ENCODE results near the gene ZNF837.
A peak's percentile ranks its signal among the peaks of the same experiment; 100 is the strongest.

Gene ZNF837

DNA sequence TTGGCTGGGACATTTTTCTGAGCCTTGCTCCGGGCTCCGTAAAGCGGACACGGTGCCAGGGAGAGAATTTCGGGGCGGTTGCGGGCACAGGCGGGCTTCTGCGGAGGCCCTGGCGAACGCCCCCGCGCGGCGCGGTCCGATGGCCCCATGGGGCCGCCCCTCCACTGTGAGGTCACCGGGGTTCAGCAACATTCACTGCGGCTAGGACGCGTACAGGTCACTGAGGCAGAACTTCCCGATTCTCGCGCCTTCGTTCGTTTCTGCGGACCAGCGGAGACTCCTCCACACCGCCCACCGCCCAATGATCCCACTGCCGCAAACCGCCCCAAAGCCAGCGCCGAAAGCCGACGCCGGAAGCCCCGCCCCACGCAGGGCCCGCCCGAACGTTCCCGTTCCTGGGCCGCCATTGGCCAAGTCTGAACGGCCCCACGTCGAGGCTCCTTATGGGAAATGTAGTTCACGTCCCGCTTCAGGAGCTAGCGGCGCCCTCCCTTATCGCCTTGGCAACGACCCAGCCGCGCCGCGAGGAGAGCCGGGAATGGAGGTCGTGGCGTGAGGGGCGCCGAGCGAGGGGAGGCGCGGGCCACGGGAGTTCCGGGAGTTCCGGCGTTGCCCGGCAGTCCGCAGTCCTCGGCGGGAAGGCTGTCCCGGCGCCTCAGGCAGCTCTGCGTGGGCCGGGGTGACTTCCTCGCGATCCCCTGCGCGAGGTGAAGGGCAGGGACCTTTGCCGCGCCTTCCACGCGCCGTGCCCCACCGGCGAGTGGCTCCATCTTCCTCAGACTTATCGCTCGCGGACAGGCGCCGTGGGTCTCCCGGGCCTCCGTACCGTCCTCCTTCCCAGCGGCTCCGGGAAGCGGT is 27.6 kb upstream of the ZNF837 start, which contains the start of gene ZNF584:
ZNF584 (plus strand) TSS at position 498 of the 858 bp plus-strand sequence. CDS start 499 bp downstream, outside the sequence.
- peaks cover 9% of the 10 kb centered on the region in 2 experiments; a peak in 2 of 3 replicates for H3K36me3 ChIP-seq (ENCODE audit: control insufficient read depth in 2 of 2, insufficient read depth in 1 of 2, low read length in 2 of 2)
- H3K9me3 ChIP-seq (ENCODE audit: control insufficient read depth, insufficient read depth, low read depth, low read length) = no peaks in the 10 kb centered on the region
- ChIA-PET POLR2A (interaction anchor here (0.6 to 3.2 kb wide), 41 partner anchors 8 to 727 kb away, joined by 3 to 27 read pairs (median 6); partner anchors contain the start of genes CHMP2A, ERVK3-1, RNF225 and RPS5), CTCF (interaction anchor here (0.5 to 0.8 kb wide), 4 partner anchors 29 to 174 kb away, joined by 3 to 5 read pairs (median 4); no protein-coding TSS in a partner anchor)
- peak within 1 kb of the TSS; percentile 76 for H3K27ac ChIP-seq (ENCODE audit: extremely low read depth, low read depth, low read length)
- H3K4me3 ChIP-seq (ENCODE audit: low read depth, low read length) = peak within 1 kb of the TSS; percentile 98
- H3K4me1 ChIP-seq (ENCODE audit: control insufficient read depth, insufficient read depth, low read length) = peaks cover 4% of the 10 kb centered on the region; the same call in 1 of the 2 replicates
- TF ChIP-seq ZNF473 (tag by site-specific recombination; IDR thresholded peaks at IDR 0.05) = no peak
- TF ChIP-seq ZNF776 (tag by site-specific recombination; IDR thresholded peaks at IDR 0.05; ENCODE audit: borderline replicate concordance) = no peak
- no peak for TF ChIP-seq MYNN (tag by site-specific recombination; IDR thresholded peaks at IDR 0.05; ENCODE audit: borderline replicate concordance)
- TF ChIP-seq ZNF221 (tag by site-specific recombination; IDR thresholded peaks at IDR 0.05; ENCODE audit: borderline replicate concordance) = no peak; the same call in 1 of the 2 replicates
- TF ChIP-seq ZNF18 (tag by site-specific recombination; IDR thresholded peaks at IDR 0.05) = no peak
- no peak for TF ChIP-seq ZNF362 (tag by site-specific recombination; IDR thresholded peaks at IDR 0.05)
- TF ChIP-seq ZFHX2 (tag by site-specific recombination; conservative IDR thresholded peaks at IDR 0.05) = peak; percentile 96
- no peak for TF ChIP-seq ZNF121 (tag by site-specific recombination; IDR thresholded peaks at IDR 0.05)
- no peak for TF ChIP-seq SETDB1 (IDR thresholded peaks at IDR 0.05; ENCODE audit: insufficient read length, low read length)
- TF ChIP-seq ZNF280D (tag by site-specific recombination; IDR thresholded peaks at IDR 0.05) = 0 out of 2 replicates have a peak, but pooled peaks have one; percentile 36
- TF ChIP-seq ZFP3 (tag by site-specific recombination; IDR thresholded peaks at IDR 0.05; ENCODE audit: low read depth) = no peak
- no peak for TF ChIP-seq TRIM28 (IDR thresholded peaks at IDR 0.05; ENCODE audit: borderline replicate concordance, low read length)
- peak; percentile 36; the same call in 1 of the 2 replicates for TF ChIP-seq ZBTB7A (tag by site-specific recombination; IDR thresholded peaks at IDR 0.05; ENCODE audit: low read depth)
- no peak for TF ChIP-seq ZNF701 (tag by site-specific recombination; IDR thresholded peaks at IDR 0.05)
- TF ChIP-seq, protein P1, sequence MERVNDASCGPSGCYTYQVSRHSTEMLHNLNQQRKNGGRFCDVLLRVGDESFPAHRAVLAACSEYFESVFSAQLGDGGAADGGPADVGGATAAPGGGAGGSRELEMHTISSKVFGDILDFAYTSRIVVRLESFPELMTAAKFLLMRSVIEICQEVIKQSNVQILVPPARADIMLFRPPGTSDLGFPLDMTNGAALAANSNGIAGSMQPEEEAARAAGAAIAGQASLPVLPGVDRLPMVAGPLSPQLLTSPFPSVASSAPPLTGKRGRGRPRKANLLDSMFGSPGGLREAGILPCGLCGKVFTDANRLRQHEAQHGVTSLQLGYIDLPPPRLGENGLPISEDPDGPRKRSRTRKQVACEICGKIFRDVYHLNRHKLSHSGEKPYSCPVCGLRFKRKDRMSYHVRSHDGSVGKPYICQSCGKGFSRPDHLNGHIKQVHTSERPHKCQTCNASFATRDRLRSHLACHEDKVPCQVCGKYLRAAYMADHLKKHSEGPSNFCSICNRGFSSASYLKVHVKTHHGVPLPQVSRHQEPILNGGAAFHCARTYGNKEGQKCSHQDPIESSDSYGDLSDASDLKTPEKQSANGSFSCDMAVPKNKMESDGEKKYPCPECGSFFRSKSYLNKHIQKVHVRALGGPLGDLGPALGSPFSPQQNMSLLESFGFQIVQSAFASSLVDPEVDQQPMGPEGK (tag by site-specific recombination; IDR thresholded peaks at IDR 0.05) = peak; percentile 54
- no peak for TF ChIP-seq ZNF174 (tag by site-specific recombination; IDR thresholded peaks at IDR 0.05)
- peak; percentile 81; the same call in 1 of the 2 replicates for TF ChIP-seq ZFP37 (tag by site-specific recombination; IDR thresholded peaks at IDR 0.05)
- peak; percentile 9; the same call in 1 of the 2 replicates for TF ChIP-seq ZNF239 (tag by site-specific recombination; IDR thresholded peaks at IDR 0.05)
- no peak for TF ChIP-seq ZNF48 (tag by site-specific recombination; IDR thresholded peaks at IDR 0.05)
- no peak for TF ChIP-seq ZNF529 (tag by site-specific recombination; IDR thresholded peaks at IDR 0.05; ENCODE audit: insufficient replicate concordance)
- no peak for TF ChIP-seq ZNF518A (tag by site-specific recombination; conservative IDR thresholded peaks at IDR 0.05; ENCODE audit: low read depth)
- 0 out of 2 replicates have a peak, but pooled peaks have one; percentile 66 for TF ChIP-seq GLI4 (tag by site-specific recombination; IDR thresholded peaks at IDR 0.05)

Measured in HEK293 (cell line).